Effector memory CD8-positive, alpha-beta T cell (primary cell): Measurements from ENCODE around the gene MED12L.

ENCODE experiments used
- ATAC-seq: fragments of 150-1000 bp; cut with Tn5 transposase; replicated peaks from 2 replicates; pipeline ENCODE4 v1.10.0; 2021; ENCODE audit warnings: mild to moderate bottlenecking, moderate library complexity
- DNase-seq, 3 experiments: peaks; one replicate each; pipeline ENCODE4 v3.0.0; 2021
- H3K27ac Mint-ChIP-seq, 2 donors: one replicate each; pipeline ENCODE4 v1.8.0; 2022; ENCODE audit warnings: mild to moderate bottlenecking in 2 of 2, mixed read lengths in 2 of 2, moderate library complexity in 2 of 2
- H3K27me3 Mint-ChIP-seq, 2 donors: one replicate each; pipeline ENCODE4 v1.8.0; 2022; ENCODE audit warnings: mixed read lengths in 2 of 2
- H3K36me3 Mint-ChIP-seq: one replicate; pipeline ENCODE4 v1.8.0; 2022; ENCODE audit warnings: mild to moderate bottlenecking, moderate library complexity, mixed read lengths; ENCODE audit not compliant: insufficient read depth
- H3K4me1 Mint-ChIP-seq, 2 donors: one replicate each; pipeline ENCODE4 v1.8.0; 2022; ENCODE audit warnings: low read depth in 2 of 2, mixed read lengths in 2 of 2
- H3K4me3 Mint-ChIP-seq, 2 donors: one replicate each; pipeline ENCODE4 v1.8.0; 2022; ENCODE audit warnings: mild to moderate bottlenecking in 2 of 2, mixed read lengths in 2 of 2, moderate library complexity in 2 of 2
- H3K9me3 Mint-ChIP-seq, 2 donors: one replicate each; pipeline ENCODE4 v1.8.0; 2022; ENCODE audit warnings: mixed read lengths in 2 of 2

Gene MED12L

GRCh38 chr3:151318313-151318712, 232.8 kb downstream of the MED12L start:
- Mint-ChIP-seq H3K27me3 (peaks cover 12 to 24% of the 10 kb centered on the region in 2 donors), H3K27ac (no peak overlapping the region), H3K9me3 (no peaks in the 10 kb centered on the region), H3K4me1 (no peaks in the 10 kb centered on the region), H3K4me3 (no peak overlapping the region), H3K36me3 (no peaks in the 10 kb centered on the region)
- no peak for DNase-seq
- no peak for ATAC-seq

GRCh38 chr3:151318991-151319390, 233.5 kb downstream of the MED12L start:
- Mint-ChIP-seq H3K4me1 (no peaks in the 10 kb centered on the region), H3K27me3 (peaks cover 19 to 30% of the 10 kb centered on the region in 2 donors), H3K27ac (no peak overlapping the region), H3K36me3 (no peaks in the 10 kb centered on the region), H3K4me3 (no peak overlapping the region), H3K9me3 (no peaks in the 10 kb centered on the region)
- DNase-seq (no peak), ATAC-seq (no peak)

- Mint-ChIP-seq H3K9me3 (no peaks in the 10 kb centered on the region), H3K4me3 (no peak overlapping the region), H3K4me1 (no peaks in the 10 kb centered on the region), H3K36me3 (no peaks in the 10 kb centered on the region), H3K27me3 (peaks cover 19 to 36% of the 10 kb centered on the region in 2 donors), H3K27ac (no peak overlapping the region)
- ATAC-seq (no peak), DNase-seq (no peak)
Measured at GRCh38 chr3:151319628-151320027, 234.2 kb downstream of the MED12L start.

GRCh38 chr3:151320131-151320530, 234.7 kb downstream of the MED12L start:
- no peak overlapping the region for H3K4me3 Mint-ChIP-seq
- no peaks in the 10 kb centered on the region for H3K9me3 Mint-ChIP-seq
- no peak for DNase-seq
- H3K36me3 Mint-ChIP-seq = no peaks in the 10 kb centered on the region
- H3K27ac Mint-ChIP-seq = no peak overlapping the region
- peaks cover 14 to 35% of the 10 kb centered on the region in 2 donors for H3K27me3 Mint-ChIP-seq
- H3K4me1 Mint-ChIP-seq = no peaks in the 10 kb centered on the region
- no peak for ATAC-seq

GRCh38 chr3:151321526-151321925, 236.1 kb downstream of the MED12L start:
- Mint-ChIP-seq H3K27ac (peak overlapping the region in 1 of 2 donors; percentile 15), H3K36me3 (no peaks in the 10 kb centered on the region), H3K4me1 (no peaks in the 10 kb centered on the region), H3K27me3 (peaks cover 16 to 38% of the 10 kb centered on the region in 2 donors), H3K4me3 (no peak overlapping the region), H3K9me3 (no peaks in the 10 kb centered on the region)
- DNase-seq = no peak
- no peak for ATAC-seq

GRCh38 chr3:151322511-151322910, 237.0 kb downstream of the MED12L start:
- Mint-ChIP-seq H3K4me1 (no peaks in the 10 kb centered on the region), H3K9me3 (no peaks in the 10 kb centered on the region), H3K27me3 (peaks cover 18 to 40% of the 10 kb centered on the region in 2 donors), H3K27ac (no peak overlapping the region), H3K4me3 (no peak overlapping the region), H3K36me3 (no peaks in the 10 kb centered on the region)
- DNase-seq (no peak), ATAC-seq (no peak)

- H3K9me3 Mint-ChIP-seq = no peaks in the 10 kb centered on the region
Measured at GRCh38 chr3:151327571-151328198, 242.2 kb downstream of the MED12L start.

GRCh38 chr3:151328298-151328995, 243.0 kb downstream of the MED12L start:
- DNase-seq = peak; percentile 2 to 17 (median 17)
- H3K4me1 Mint-ChIP-seq = peaks cover 2 to 5% of the 10 kb centered on the region in 2 donors
- H3K9me3 Mint-ChIP-seq = no peaks in the 10 kb centered on the region
- peak overlapping the region in 1 of 2 donors; percentile 59 for H3K4me3 Mint-ChIP-seq
- H3K36me3 Mint-ChIP-seq = no peaks in the 10 kb centered on the region
- peak; percentile 85 for ATAC-seq
- H3K27me3 Mint-ChIP-seq = peaks cover 14 to 28% of the 10 kb centered on the region in 2 donors
- no peak overlapping the region for H3K27ac Mint-ChIP-seq

More at GRCh38 chr3:151327571-151328198, 242.2 kb downstream of the MED12L start:
- peaks cover 18 to 29% of the 10 kb centered on the region in 2 donors for H3K27me3 Mint-ChIP-seq
- ATAC-seq (no peak), DNase-seq (no peak)
- no peaks in the 10 kb centered on the region for H3K36me3 Mint-ChIP-seq
- H3K27ac Mint-ChIP-seq = no peak overlapping the region
- peak overlapping the region in 1 of 2 donors; percentile 59 for H3K4me3 Mint-ChIP-seq
- H3K4me1 Mint-ChIP-seq = peaks cover 0 to 5% of the 10 kb centered on the region in 2 donors

GRCh38 chr3:151329363-151329762, 243.9 kb downstream of the MED12L start, which contains the start of gene P2RY13:
Gene P2RY13, minus strand, starts transcription at chr3:151329549. Its CDS starts 21 bp downstream, at chr3:151329528.
- no peaks in the 10 kb centered on the region for H3K9me3 Mint-ChIP-seq
- H3K4me3 Mint-ChIP-seq = peak within 1 kb of the TSS in 1 of 2 donors; percentile 59
- ATAC-seq (no peak), DNase-seq (no peak)
- H3K36me3 Mint-ChIP-seq = no peaks in the 10 kb centered on the region
- peaks cover 2 to 5% of the 10 kb centered on the region in 2 donors for H3K4me1 Mint-ChIP-seq
- H3K27ac Mint-ChIP-seq = no peak within 1 kb of the TSS
- H3K27me3 Mint-ChIP-seq = peaks cover 9 to 24% of the 10 kb centered on the region in 2 donors

- no peak for ATAC-seq
- no peaks in the 10 kb centered on the region for H3K9me3 Mint-ChIP-seq
- peaks cover 9 to 25% of the 10 kb centered on the region in 2 donors for H3K27me3 Mint-ChIP-seq
- DNase-seq = no peak
- no peak overlapping the region for H3K4me3 Mint-ChIP-seq
- no peak overlapping the region for H3K27ac Mint-ChIP-seq
- H3K4me1 Mint-ChIP-seq = peaks cover 2 to 5% of the 10 kb centered on the region in 2 donors
- H3K36me3 Mint-ChIP-seq = no peaks in the 10 kb centered on the region
Measured at GRCh38 chr3:151330379-151330778, 244.9 kb downstream of the MED12L start.

- DNase-seq (no peak), ATAC-seq (no peak)
- H3K9me3 Mint-ChIP-seq = no peaks in the 10 kb centered on the region
- H3K4me3 Mint-ChIP-seq = no peak overlapping the region
- peaks cover 8 to 27% of the 10 kb centered on the region in 2 donors for H3K27me3 Mint-ChIP-seq
- peaks cover 2 to 5% of the 10 kb centered on the region in 2 donors for H3K4me1 Mint-ChIP-seq
- H3K36me3 Mint-ChIP-seq = no peaks in the 10 kb centered on the region
- H3K27ac Mint-ChIP-seq = no peak overlapping the region
Measured at GRCh38 chr3:151330899-151331298, 245.4 kb downstream of the MED12L start.

- no peaks in the 10 kb centered on the region for H3K36me3 Mint-ChIP-seq
- H3K9me3 Mint-ChIP-seq = no peaks in the 10 kb centered on the region
- DNase-seq (no peak), ATAC-seq (no peak)
- peaks cover under 1 to 26% of the 10 kb centered on the region in 2 donors for H3K27me3 Mint-ChIP-seq
- no peak overlapping the region for H3K27ac Mint-ChIP-seq
- H3K4me1 Mint-ChIP-seq = peaks cover 2 to 5% of the 10 kb centered on the region in 2 donors
- no peak overlapping the region for H3K4me3 Mint-ChIP-seq
Measured at GRCh38 chr3:151331696-151332095, 246.2 kb downstream of the MED12L start.

GRCh38 chr3:151345859-151346258, 260.4 kb downstream of the MED12L start:
- peak overlapping the region in 1 of 2 donors; percentile 12 for H3K4me3 Mint-ChIP-seq
- H3K4me1 Mint-ChIP-seq = peaks cover 7 to 10% of the 10 kb centered on the region in 2 donors

GRCh38 chr3:151346292-151346691, 260.8 kb downstream of the MED12L start:
- peaks cover 7 to 10% of the 10 kb centered on the region in 2 donors for H3K4me1 Mint-ChIP-seq
- peak; percentile 64 for ATAC-seq
- no peaks in the 10 kb centered on the region for H3K36me3 Mint-ChIP-seq
- no peaks in the 10 kb centered on the region for H3K9me3 Mint-ChIP-seq
- H3K27ac Mint-ChIP-seq = no peak overlapping the region
- H3K4me3 Mint-ChIP-seq = peak overlapping the region in 1 of 2 donors; percentile 12
- DNase-seq = no peak
- peaks cover 11 to 56% of the 10 kb centered on the region in 2 donors for H3K27me3 Mint-ChIP-seq

More at GRCh38 chr3:151345859-151346258, 260.4 kb downstream of the MED12L start:
- Mint-ChIP-seq H3K27ac (no peak overlapping the region), H3K27me3 (peaks cover 11 to 51% of the 10 kb centered on the region in 2 donors), H3K9me3 (no peaks in the 10 kb centered on the region), H3K36me3 (no peaks in the 10 kb centered on the region)
- ATAC-seq (no peak), DNase-seq (no peak)
